Neural crest cell (in vitro differentiated cells): ENCODE results near the gene PIP4K2B. TPM values are rescaled to one million over a fixed set of nuclear protein-coding genes. Genes with fewer than 3 reads are reported as not detected.
A peak's percentile ranks its signal among the peaks of the same experiment; 100 is the strongest.

Source experiments
- DNase-seq: peaks from one replicate; pipeline ENCODE4 v3.0.0; 2021; ENCODE audit warnings: low read depth, mixed read lengths, low spot score
- H3K27ac Mint-ChIP-seq: one replicate; pipeline ENCODE4 v1.8.0; 2021; ENCODE audit warnings: mild to moderate bottlenecking, mixed read lengths; ENCODE audit not compliant: unreplicated experiment
- H3K27me3 Mint-ChIP-seq: 2 replicates; pipeline ENCODE4 v1.8.0; 2021; ENCODE audit warnings: low read depth, mild to moderate bottlenecking, mixed read lengths
- H3K36me3 Mint-ChIP-seq: 2 replicates; pipeline ENCODE4 v1.8.0; 2021; ENCODE audit warnings: low read depth, mild to moderate bottlenecking, mixed read lengths
- H3K4me1 Mint-ChIP-seq: 2 replicates; pipeline ENCODE4 v1.8.0; 2021; ENCODE audit warnings: mixed read lengths
- H3K4me3 Mint-ChIP-seq: one replicate; pipeline ENCODE4 v1.8.0; 2021; ENCODE audit warnings: mild to moderate bottlenecking, mixed read lengths
- H3K9me3 Mint-ChIP-seq: 2 replicates; pipeline ENCODE4 v1.8.0; 2021; ENCODE audit warnings: mixed read lengths
- CTCF ChIP-seq: fragments of 200-600 bp; sonication (generic); conservative IDR thresholded peaks from 2 replicates; pipeline ENCODE4 v1.5.0; 2021; ENCODE audit warnings: antibody characterized with exemption, mild to moderate bottlenecking
- total RNA-seq: library from RNA; stranded (reverse); gene quantifications from 2 replicates; pipeline ENCODE4 v1.2.1, GENCODE V29; 2021

PIP4K2B gene
- total RNA-seq, 1 donor from 2014 or later, result 105 TPM

- TF ChIP-seq CTCF, result no peak
- H3K4me3 Mint-ChIP-seq, result peak overlapping the region; percentile 93
- peaks cover 30% of the 10 kb centered on the region for H3K4me1 Mint-ChIP-seq
- H3K27me3 Mint-ChIP-seq, result peaks cover 12% of the 10 kb centered on the region
- H3K27ac Mint-ChIP-seq, result peak overlapping the region; percentile 57
- H3K9me3 Mint-ChIP-seq, result no peaks in the 10 kb centered on the region
- DNase-seq, result no peak
- peaks cover 6% of the 10 kb centered on the region for H3K36me3 Mint-ChIP-seq
Observed at GRCh38 chr17:38732376-38733281, 66.7 kb downstream of the PIP4K2B start.

- Mint-ChIP-seq H3K36me3 (peaks cover 6% of the 10 kb centered on the region), H3K27me3 (peaks cover 12% of the 10 kb centered on the region), H3K27ac (no peak overlapping the region), H3K4me1 (peaks cover 30% of the 10 kb centered on the region), H3K9me3 (no peaks in the 10 kb centered on the region), H3K4me3 (peak overlapping the region; percentile 93)
- no peak for DNase-seq
- TF ChIP-seq CTCF, result no peak
Observed at GRCh38 chr17:38731526-38732294, 67.6 kb downstream of the PIP4K2B start.

GRCh38 chr17:38730526-38731379 is 68.6 kb downstream of the PIP4K2B start:
- DNase-seq, result no peak
- peak overlapping the region; percentile 92 for H3K27ac Mint-ChIP-seq
- H3K27me3 Mint-ChIP-seq, result peaks cover 12% of the 10 kb centered on the region
- H3K9me3 Mint-ChIP-seq, result no peaks in the 10 kb centered on the region
- peaks cover 6% of the 10 kb centered on the region for H3K36me3 Mint-ChIP-seq
- H3K4me3 Mint-ChIP-seq, result peak overlapping the region; percentile 93
- peaks cover 30% of the 10 kb centered on the region for H3K4me1 Mint-ChIP-seq
- no peak for TF ChIP-seq CTCF

GRCh38 chr17:38729886-38730525 is 69.3 kb downstream of the PIP4K2B start, which contains the start of gene CISD3:
Gene CISD3 (plus strand): TSS chr17:38730341. CDS start chr17:38730359, 18 bp downstream.
- Mint-ChIP-seq H3K36me3 (peaks cover 6% of the 10 kb centered on the region), H3K4me3 (peak within 1 kb of the TSS; percentile 93), H3K27me3 (peaks cover 12% of the 10 kb centered on the region), H3K4me1 (peaks cover 33% of the 10 kb centered on the region), H3K27ac (peak within 1 kb of the TSS; percentile 92), H3K9me3 (no peaks in the 10 kb centered on the region)
- DNase-seq, result peak; percentile 79
- peak; percentile 81 for TF ChIP-seq CTCF
